GM23338 (cell line): ENCODE results near the gene TRAF3. TPM values are rescaled to one million over a fixed set of nuclear protein-coding genes. Genes with fewer than 3 reads are reported as not detected.

ENCODE experiments used
- ATAC-seq: fragments of 200-7000 bp; cut with Tn5 transposase; 3 replicates; pipeline ENCODE4 v1.9.1; 2020
- DNase-seq: peaks from one replicate; pipeline ENCODE4 v3.0.0-alpha.2; 2015; ENCODE audit warnings: low spot score
- H2AFZ ChIP-seq: fragments of 200-600 bp; sonication (generic); 2 replicates; pipeline ENCODE4 v1.8.0; 2016; ENCODE audit warnings: antibody characterized with exemption, mild to moderate bottlenecking, moderate library complexity
- H3F3A ChIP-seq: fragments of 200-600 bp; sonication (generic); replicated peaks from 2 replicates; pipeline ENCODE4 v1.8.0; 2017; ENCODE audit warnings: antibody characterized with exemption, mixed run types, low read depth
- H3K27ac ChIP-seq: fragments of 200-600 bp; sonication (generic); 2 replicates; pipeline ENCODE4 v1.6.1; 2016; ENCODE audit warnings: low read depth
- H3K27me3 ChIP-seq: fragments of 200-600 bp; sonication (generic); 2 replicates; pipeline ENCODE4 v1.8.0; 2016; ENCODE audit warnings: mild to moderate bottlenecking, mixed run types, moderate library complexity; ENCODE audit not compliant: insufficient read depth
- H3K36me3 ChIP-seq: fragments of 200-600 bp; sonication (generic); 2 replicates; pipeline ENCODE4 v1.8.0; 2016; ENCODE audit warnings: mild to moderate bottlenecking; ENCODE audit not compliant: insufficient read depth
- H3K4me1 ChIP-seq: fragments of 200-600 bp; sonication (generic); 2 replicates; pipeline ENCODE4 v1.8.0; 2016; ENCODE audit warnings: mild to moderate bottlenecking, moderate library complexity; ENCODE audit not compliant: insufficient read depth
- H3K4me2 ChIP-seq: fragments of 200-600 bp; sonication (generic); 2 replicates; pipeline ENCODE4 v1.7.1; 2017; ENCODE audit warnings: mixed run types
- H3K4me3 ChIP-seq: fragments of 200-600 bp; sonication (generic); 2 replicates; pipeline ENCODE4 v1.6.1; 2016; ENCODE audit warnings: mixed run types
- H3K79me2 ChIP-seq: fragments of 200-600 bp; sonication (generic); replicated peaks from 2 replicates; pipeline ENCODE4 v1.8.0; 2017; ENCODE audit warnings: mild to moderate bottlenecking; ENCODE audit not compliant: insufficient read depth
- H3K9me2 ChIP-seq: fragments of 200-600 bp; sonication (generic); 2 replicates; pipeline ENCODE4 v1.8.0; 2017; ENCODE audit not compliant: insufficient read depth
- H4K20me1 ChIP-seq: fragments of 200-600 bp; sonication (generic); replicated peaks from 2 replicates; pipeline ENCODE4 v1.8.0; 2017; ENCODE audit warnings: mild to moderate bottlenecking; ENCODE audit not compliant: insufficient read depth
- H3K27ac Mint-ChIP-seq: 2 replicates; pipeline ENCODE4 v1.8.0; 2020; ENCODE audit warnings: inconsistent platforms, mild to moderate bottlenecking, moderate library complexity, mixed read lengths
- H3K27me3 Mint-ChIP-seq: 3 replicates; pipeline ENCODE4 v1.8.0; 2022; ENCODE audit warnings: low read depth, mild to moderate bottlenecking, moderate library complexity, mixed read lengths, inconsistent platforms; ENCODE audit not compliant: insufficient read depth, poor library complexity
- H3K36me3 Mint-ChIP-seq: 3 replicates; pipeline ENCODE4 v1.8.0; 2021; ENCODE audit warnings: low read depth, mild to moderate bottlenecking, inconsistent platforms, moderate library complexity, mixed read lengths
- H3K4me1 Mint-ChIP-seq: 3 replicates; pipeline ENCODE4 v1.8.0; 2020; ENCODE audit warnings: mild to moderate bottlenecking, inconsistent platforms, mixed read lengths
- H3K4me3 Mint-ChIP-seq: 3 replicates; pipeline ENCODE4 v1.8.0; 2021; ENCODE audit warnings: moderate library complexity, mild to moderate bottlenecking, inconsistent platforms, mixed read lengths
- H3K9me3 Mint-ChIP-seq: 3 replicates; pipeline ENCODE4 v1.8.0; 2020; ENCODE audit warnings: moderate library complexity, mild to moderate bottlenecking, inconsistent platforms, mixed read lengths
- EZH2phosphoT487 ChIP-seq: fragments of 200-600 bp; sonication (generic); IDR thresholded peaks from one replicate; pipeline ENCODE4 v1.8.1; 2018; ENCODE audit warnings: antibody characterized with exemption; ENCODE audit not compliant: unreplicated experiment
- STAT1 ChIP-seq: IDR thresholded peaks from one replicate; pipeline ENCODE4 v1.6.1; 2016; ENCODE audit warnings: antibody characterized with exemption; ENCODE audit not compliant: unreplicated experiment
- ZNF331 ChIP-seq: fragments of 250-450 bp; sonication (Bioruptor Pico); IDR thresholded peaks from 2 replicates; pipeline ENCODE4 v1.5.0; 2020; ENCODE audit warnings: low read depth, mild to moderate bottlenecking, moderate library complexity
- polyA plus RNA-seq: library from polyadenylated mRNA; unstranded; fragments of >200 nt; fragmentation: Nextera tagmentation; extraction: Ambion mirVana; gene quantifications from 2 replicates; pipeline ENCODE4 v1.2.1, GENCODE V29; 2016
- total RNA-seq: library from RNA; depleted of rRNA; stranded (reverse); fragments of >200 nt; shearing (Covaris generic); gene quantifications from 2 replicates; pipeline ENCODE4 v1.2.3, GENCODE V29; 2014
- TF ChIP-seq, protein P1 (sequence below): fragments of 250-450 bp; sonication (Bioruptor Pico); IDR thresholded peaks from 2 replicates; pipeline ENCODE4 v1.5.0; 2020; ENCODE audit warnings: mild to moderate bottlenecking, moderate library complexity

The TRAF3 gene
- total and polyA plus RNA-seq, 2 experiments from 2014 or later = 3.7 to 9.3 TPM

DNA sequence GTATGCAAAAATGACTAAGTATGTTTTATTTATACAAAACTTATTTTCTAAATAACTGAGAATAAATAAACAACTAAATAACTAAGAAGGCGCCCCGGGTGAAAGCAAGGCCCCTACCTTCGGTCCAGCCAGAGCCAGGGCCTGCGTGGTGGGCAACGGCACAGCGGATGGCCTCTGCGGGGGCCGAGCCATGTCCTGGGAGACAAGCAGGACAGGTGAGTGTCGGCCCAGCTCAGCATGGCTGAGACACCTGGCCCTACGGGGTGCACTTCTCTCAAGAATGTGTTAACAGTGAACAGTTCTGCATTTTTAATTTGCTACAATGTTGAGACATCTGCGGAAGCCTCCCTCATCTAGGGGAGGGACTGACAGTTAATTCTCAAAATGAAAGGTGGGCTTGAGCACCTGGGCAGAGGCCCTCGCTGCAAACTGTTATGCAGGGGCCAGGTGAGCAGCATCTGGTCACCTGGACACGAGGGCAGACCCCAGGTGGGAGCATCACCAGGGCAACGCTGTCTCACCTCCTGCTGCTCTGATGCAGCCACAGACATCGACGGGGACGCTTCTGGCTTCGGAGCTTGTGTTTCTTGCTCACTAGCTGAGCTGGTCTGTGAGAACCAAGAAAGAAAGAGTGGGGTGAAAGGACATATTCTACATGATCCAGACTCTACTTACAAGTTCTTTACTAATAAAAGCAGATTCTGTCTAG lies 177.0 kb downstream of the TRAF3 start (continued):
- TF ChIP-seq, protein P1, sequence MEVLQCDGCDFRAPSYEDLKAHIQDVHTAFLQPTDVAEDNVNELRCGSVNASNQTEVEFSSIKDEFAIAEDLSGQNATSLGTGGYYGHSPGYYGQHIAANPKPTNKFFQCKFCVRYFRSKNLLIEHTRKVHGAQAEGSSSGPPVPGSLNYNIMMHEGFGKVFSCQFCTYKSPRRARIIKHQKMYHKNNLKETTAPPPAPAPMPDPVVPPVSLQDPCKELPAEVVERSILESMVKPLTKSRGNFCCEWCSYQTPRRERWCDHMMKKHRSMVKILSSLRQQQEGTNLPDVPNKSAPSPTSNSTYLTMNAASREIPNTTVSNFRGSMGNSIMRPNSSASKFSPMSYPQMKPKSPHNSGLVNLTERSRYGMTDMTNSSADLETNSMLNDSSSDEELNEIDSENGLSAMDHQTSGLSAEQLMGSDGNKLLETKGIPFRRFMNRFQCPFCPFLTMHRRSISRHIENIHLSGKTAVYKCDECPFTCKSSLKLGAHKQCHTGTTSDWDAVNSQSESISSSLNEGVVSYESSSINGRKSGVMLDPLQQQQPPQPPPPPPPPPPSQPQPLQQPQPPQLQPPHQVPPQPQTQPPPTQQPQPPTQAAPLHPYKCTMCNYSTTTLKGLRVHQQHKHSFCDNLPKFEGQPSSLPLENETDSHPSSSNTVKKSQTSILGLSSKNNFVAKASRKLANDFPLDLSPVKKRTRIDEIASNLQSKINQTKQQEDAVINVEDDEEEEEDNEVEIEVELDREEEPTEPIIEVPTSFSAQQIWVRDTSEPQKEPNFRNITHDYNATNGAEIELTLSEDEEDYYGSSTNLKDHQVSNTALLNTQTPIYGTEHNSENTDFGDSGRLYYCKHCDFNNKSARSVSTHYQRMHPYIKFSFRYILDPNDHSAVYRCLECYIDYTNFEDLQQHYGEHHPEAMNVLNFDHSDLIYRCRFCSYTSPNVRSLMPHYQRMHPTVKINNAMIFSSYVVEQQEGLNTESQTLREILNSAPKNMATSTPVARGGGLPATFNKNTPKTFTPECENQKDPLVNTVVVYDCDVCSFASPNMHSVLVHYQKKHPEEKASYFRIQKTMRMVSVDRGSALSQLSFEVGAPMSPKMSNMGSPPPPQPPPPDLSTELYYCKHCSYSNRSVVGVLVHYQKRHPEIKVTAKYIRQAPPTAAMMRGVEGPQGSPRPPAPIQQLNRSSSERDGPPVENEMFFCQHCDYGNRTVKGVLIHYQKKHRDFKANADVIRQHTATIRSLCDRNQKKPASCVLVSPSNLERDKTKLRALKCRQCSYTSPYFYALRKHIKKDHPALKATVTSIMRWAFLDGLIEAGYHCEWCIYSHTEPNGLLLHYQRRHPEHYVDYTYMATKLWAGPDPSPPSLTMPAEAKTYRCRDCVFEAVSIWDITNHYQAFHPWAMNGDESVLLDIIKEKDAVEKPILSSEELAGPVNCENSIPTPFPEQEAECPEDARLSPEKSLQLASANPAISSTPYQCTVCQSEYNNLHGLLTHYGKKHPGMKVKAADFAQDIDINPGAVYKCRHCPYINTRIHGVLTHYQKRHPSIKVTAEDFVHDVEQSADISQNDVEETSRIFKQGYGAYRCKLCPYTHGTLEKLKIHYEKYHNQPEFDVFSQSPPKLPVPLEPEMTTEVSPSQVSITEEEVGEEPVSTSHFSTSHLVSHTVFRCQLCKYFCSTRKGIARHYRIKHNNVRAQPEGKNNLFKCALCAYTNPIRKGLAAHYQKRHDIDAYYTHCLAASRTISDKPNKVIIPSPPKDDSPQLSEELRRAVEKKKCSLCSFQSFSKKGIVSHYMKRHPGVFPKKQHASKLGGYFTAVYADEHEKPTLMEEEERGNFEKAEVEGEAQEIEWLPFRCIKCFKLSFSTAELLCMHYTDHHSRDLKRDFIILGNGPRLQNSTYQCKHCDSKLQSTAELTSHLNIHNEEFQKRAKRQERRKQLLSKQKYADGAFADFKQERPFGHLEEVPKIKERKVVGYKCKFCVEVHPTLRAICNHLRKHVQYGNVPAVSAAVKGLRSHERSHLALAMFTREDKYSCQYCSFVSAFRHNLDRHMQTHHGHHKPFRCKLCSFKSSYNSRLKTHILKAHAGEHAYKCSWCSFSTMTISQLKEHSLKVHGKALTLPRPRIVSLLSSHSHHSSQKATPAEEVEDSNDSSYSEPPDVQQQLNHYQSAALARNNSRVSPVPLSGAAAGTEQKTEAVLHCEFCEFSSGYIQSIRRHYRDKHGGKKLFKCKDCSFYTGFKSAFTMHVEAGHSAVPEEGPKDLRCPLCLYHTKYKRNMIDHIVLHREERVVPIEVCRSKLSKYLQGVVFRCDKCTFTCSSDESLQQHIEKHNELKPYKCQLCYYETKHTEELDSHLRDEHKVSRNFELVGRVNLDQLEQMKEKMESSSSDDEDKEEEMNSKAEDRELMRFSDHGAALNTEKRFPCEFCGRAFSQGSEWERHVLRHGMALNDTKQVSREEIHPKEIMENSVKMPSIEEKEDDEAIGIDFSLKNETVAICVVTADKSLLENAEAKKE = no peak
- TF ChIP-seq EZH2phosphoT487 (no peak), ZNF331 (no peak), STAT1 (no peak)

DNA sequence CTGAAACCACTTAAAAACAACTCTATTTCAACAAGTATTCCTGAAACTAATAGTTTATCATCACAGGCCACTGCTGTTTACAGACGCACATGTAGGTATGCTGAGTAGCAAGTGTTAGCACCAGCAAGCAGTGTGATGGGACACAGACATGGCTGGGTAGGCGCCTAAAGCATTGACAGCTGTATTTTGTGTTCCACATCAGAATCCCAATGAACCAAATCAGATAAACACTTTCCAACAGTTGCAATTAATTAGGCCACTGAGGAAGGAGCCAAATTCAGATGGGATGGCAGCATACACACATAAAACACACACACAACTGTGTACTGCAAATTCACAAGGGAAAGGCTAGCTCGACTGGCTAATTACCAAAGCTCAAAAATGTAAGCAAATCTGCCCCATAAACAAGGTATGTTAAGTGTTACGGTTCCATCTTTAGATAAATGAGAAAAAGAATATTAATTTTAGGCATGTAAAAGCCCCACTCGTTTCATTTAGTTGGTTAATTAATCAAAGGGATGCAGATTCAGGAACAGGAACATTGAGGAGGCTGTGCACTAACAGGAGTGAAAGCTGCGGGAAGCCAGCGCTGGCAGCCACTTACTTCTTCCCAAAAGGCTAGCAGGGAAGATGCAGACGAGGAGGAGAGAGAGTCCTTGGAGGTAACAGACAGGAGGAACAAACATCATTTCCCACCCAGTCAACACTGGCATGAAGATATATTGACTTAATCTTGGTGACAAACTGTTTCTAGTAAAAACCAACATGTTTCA lies 178.6 kb downstream of the TRAF3 start:
- H3K4me2 ChIP-seq = no peak overlapping the region
- no peaks in the 10 kb centered on the region for H3K9me2 ChIP-seq
- peaks cover 17% of the 10 kb centered on the region for H3K36me3 ChIP-seq
- H3K27me3 ChIP-seq = no peaks in the 10 kb centered on the region
- no peaks in the 10 kb centered on the region for H3K4me1 ChIP-seq
- H3K27ac ChIP-seq = no peak overlapping the region
- no peaks in the 10 kb centered on the region for H3K79me2 ChIP-seq
- H3K4me1 Mint-ChIP-seq = no peaks in the 10 kb centered on the region
- no peak overlapping the region for H2AFZ ChIP-seq
- H3K27ac Mint-ChIP-seq = no peak overlapping the region
- H3K27me3 Mint-ChIP-seq = peaks cover 3% of the 10 kb centered on the region
- ATAC-seq = no peak
- no peak overlapping the region for H3K4me3 ChIP-seq
- no peaks in the 10 kb centered on the region for H3F3A ChIP-seq
- no peak for DNase-seq
- peaks cover 72% of the 10 kb centered on the region for H3K36me3 Mint-ChIP-seq
- no peak overlapping the region for H3K4me3 Mint-ChIP-seq
- H3K9me3 Mint-ChIP-seq = no peaks in the 10 kb centered on the region
- no peaks in the 10 kb centered on the region; the same call in none of the 2 replicates for H4K20me1 ChIP-seq
- TF ChIP-seq, protein P1 = no peak
